A549 treated with AZD9567 at 1 μM for 4 hours (cell line): ENCODE data around the gene HTT. TPM values are rescaled to one million over a fixed set of nuclear protein-coding genes. Genes with fewer than 3 reads are reported as not detected.

Experiments used
- total RNA-seq: library from RNA; stranded (reverse); fragments of 200-300 nt; extraction: Qiagen RNA extraction; gene quantifications from 5 replicates; pipeline ENCODE4 v1.2.3, GENCODE V29; 2022; ENCODE audit not compliant: insufficient read depth

The HTT gene
- total RNA-seq, result 11.3 to 29.3 TPM (median 13.5 TPM) in 5 replicates

DNA sequence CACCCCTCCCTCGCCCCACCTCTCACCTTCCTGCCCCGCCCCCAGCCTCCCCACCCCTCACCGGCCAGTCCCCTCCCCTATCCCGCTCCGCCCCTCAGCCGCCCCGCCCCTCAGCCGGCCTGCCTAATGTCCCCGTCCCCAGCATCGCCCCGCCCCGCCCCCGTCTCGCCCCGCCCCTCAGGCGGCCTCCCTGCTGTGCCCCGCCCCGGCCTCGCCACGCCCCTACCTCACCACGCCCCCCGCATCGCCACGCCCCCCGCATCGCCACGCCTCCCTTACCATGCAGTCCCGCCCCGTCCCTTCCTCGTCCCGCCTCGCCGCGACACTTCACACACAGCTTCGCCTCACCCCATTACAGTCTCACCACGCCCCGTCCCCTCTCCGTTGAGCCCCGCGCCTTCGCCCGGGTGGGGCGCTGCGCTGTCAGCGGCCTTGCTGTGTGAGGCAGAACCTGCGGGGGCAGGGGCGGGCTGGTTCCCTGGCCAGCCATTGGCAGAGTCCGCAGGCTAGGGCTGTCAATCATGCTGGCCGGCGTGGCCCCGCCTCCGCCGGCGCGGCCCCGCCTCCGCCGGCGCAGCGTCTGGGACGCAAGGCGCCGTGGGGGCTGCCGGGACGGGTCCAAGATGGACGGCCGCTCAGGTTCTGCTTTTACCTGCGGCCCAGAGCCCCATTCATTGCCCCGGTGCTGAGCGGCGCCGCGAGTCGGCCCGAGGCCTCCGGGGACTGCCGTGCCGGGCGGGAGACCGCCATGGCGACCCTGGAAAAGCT is at the start of gene HTT, which contains the start of gene HTT-AS:
TSS of gene HTT (plus strand) at position 604 of the 768 bp plus-strand sequence. CDS start at position 749, 145 bp downstream.
TSS of gene HTT-AS (minus strand) at position 461 of the 768 bp plus-strand sequence.

DNA sequence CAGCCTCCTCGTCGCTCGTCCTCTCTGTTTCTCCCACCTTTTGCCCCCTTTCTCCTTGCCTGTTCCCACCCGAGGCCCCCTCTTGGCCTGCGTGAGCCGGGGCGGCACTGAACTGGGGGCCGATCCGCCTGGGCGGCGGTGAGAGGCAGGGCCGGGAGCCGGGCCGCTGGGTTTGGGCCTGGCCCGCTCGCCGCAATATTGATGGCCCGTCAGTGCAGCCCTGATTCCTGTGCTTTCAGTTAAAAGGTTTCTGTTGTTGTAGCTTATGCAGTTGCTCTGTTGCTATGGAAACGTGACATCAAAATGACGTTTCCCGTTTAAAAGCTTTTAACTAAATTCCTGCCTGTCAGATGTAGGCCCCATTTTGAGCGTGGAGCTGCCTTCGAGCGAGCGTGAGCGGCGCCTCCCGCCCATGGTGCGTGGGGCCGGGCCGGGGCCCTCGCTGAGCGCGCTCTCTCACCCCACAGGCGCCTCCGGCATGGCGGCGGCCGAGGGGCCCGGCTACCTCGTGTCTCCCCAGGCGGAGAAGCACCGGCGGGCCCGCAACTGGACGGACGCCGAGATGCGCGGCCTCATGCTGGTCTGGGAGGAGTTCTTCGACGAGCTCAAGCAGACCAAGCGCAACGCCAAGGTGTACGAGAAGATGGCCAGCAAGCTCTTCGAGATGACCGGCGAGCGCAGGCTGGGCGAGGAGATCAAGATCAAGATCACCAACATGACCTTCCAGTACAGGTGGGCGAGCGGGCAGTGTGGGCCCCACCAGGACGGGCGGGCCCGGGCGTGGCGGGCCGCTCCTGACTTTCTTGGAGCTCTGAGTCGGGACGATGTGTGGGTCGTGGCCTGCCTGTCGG is 174.6 kb downstream of the HTT start, which contains the start of gene MSANTD1:
TSS of gene MSANTD1 (plus strand) at position 349 of the 851 bp plus-strand sequence. CDS start at position 413, 64 bp downstream.

DNA sequence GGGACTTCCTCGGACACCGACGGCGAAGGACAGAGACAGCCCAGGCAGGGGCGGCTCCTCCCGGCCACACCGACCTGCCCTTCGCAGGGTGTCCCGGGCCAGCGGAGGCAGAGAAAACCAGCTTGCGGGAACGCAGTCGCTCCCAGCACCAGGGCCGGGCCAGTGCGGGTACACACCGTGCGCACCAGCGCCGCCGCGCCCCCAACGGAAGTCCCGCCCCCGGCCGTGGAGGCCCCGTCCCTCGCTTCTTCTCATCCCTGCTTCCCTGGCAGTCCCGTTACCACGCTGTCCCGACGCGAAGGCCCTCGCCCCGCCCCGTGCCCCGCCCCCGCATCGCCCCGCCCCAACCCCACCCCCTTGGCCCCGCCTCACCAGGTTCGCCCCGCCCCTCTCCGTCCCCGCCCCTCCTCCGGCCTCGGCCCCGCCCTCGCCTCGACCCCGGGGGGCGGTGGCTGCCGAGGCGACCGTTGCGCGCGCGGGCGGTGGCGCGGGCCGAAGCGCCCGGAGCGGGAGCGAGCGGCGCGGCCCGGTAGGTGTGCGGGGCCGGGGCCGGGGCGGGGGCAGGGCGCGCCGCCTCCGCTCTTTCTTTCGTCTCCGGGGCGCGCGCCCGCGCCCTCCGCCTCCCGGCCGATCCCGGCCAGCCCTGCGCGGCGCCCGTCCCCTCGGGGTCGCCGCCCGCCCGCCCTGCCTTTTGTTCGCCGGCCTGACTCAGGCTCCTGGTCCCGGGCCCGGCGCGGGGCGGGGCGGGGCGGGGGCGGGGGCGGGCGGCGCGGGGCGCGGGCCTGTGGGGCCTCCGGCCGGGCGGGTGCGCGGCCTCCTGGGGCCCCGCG is 218.3 kb downstream of the HTT start, which contains the start of gene RGS12:
TSS of gene RGS12 (plus strand) at position 451 of the 830 bp plus-strand sequence. CDS start 23,150 bp downstream, outside the sequence.

Other genes starting within 250 kb of the HTT start
- gene ADD1, start 230.8 kb upstream of the HTT start, total RNA-seq, result 77.3 to 88.1 TPM (median 87.1 TPM) in 5 replicates
- gene NOP14, start 111.3 kb upstream of the HTT start, total RNA-seq, result 25.9 to 29.8 TPM (median 27.4 TPM) in 5 replicates
- 1.5 to 1.6 TPM (median 1.6 TPM) in 4 of 5 replicates, not detected in the other for gene GRK4, start 111.1 kb upstream of the HTT start, total RNA-seq
- not detected in 5 replicates for gene HTT-AS, start 143 bp upstream of the HTT start, total RNA-seq
- 0.13 to 0.28 TPM (median 0.15 TPM) in 4 of 5 replicates, not detected in the other for gene MSANTD1, start 174.5 kb downstream of the HTT start, total RNA-seq
- 10.4 to 15.2 TPM (median 10.9 TPM) in 5 replicates for gene RGS12, start 218.3 kb downstream of the HTT start, total RNA-seq